ENCODE measurements around the gene KLHL35. TPM values are rescaled to one million over a fixed set of nuclear protein-coding genes. Genes with fewer than 3 reads are reported as not detected.
"Not testable (repeated sequence)": the region's sequence is repeated elsewhere in the genome, so short reads cannot be mapped to it uniquely, and the experiment has no call there.

The KLHL35 gene
- total and polyA plus RNA-seq, 4 donors: 0.62 to 2.4 (median 1.7) TPM

DNA sequence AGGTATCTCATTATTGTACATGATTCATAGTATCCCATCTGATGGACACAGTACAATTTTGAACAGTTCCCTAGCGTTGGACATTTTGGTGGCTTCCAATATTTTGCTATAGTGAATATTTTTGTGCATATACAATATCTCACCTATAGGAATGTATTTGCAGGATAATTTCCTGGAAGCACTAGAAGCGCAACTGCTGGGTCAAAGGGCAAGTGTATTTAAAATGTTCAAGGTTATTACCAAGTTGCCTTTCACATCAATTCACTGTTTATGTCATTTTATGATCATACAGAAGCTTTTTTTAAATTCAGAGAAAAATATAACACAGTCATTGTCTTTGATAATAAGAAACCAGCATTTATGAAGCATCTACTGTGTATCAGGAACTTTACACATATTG lies 52.8 kb downstream of the KLHL35 start:
- Histone ChIP-seq H3K36me3 (ENCODE audit: control insufficient read depth in 4 of 4, insufficient read depth in 4 of 4, low read length in 4 of 4) (no peaks in the 10 kb centered on the region), H3K4me3 (no peak overlapping the region), H3K27ac (ENCODE audit: low read depth in 1 of 2, low read length in 1 of 2) (no peak overlapping the region), H3K9ac (ENCODE audit: insufficient read depth in 1 of 2, low read length in 2 of 2) (no peak overlapping the region), H3K27me3 (ENCODE audit: control insufficient read depth in 3 of 3, insufficient read depth in 3 of 3, low read length in 2 of 3) (no peaks in the 10 kb centered on the region), H3K9me3 (ENCODE audit: control insufficient read depth in 4 of 4, insufficient read depth in 3 of 4, low read length in 3 of 4) (no peaks in the 10 kb centered on the region), H3K4me1 (ENCODE audit: control insufficient read depth in 5 of 5, insufficient read depth in 5 of 5, low read length in 5 of 5) (peaks cover 0 to 6% (median 0%) of the 10 kb centered on the region in 5 donors)
- ATAC-seq (ENCODE audit: insufficient read depth, low FRiP score): no peak
- DNase-seq: no peak
- WGBS, 2 donors: 92 to 97% methylated on average over 2 of the region's 2 CpGs
- TF ChIP-seq, protein P1, sequence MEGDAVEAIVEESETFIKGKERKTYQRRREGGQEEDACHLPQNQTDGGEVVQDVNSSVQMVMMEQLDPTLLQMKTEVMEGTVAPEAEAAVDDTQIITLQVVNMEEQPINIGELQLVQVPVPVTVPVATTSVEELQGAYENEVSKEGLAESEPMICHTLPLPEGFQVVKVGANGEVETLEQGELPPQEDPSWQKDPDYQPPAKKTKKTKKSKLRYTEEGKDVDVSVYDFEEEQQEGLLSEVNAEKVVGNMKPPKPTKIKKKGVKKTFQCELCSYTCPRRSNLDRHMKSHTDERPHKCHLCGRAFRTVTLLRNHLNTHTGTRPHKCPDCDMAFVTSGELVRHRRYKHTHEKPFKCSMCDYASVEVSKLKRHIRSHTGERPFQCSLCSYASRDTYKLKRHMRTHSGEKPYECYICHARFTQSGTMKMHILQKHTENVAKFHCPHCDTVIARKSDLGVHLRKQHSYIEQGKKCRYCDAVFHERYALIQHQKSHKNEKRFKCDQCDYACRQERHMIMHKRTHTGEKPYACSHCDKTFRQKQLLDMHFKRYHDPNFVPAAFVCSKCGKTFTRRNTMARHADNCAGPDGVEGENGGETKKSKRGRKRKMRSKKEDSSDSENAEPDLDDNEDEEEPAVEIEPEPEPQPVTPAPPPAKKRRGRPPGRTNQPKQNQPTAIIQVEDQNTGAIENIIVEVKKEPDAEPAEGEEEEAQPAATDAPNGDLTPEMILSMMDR (IDR thresholded peaks at IDR 0.05; ENCODE audit: control extremely low read depth, extremely low read depth): no peak

DNA sequence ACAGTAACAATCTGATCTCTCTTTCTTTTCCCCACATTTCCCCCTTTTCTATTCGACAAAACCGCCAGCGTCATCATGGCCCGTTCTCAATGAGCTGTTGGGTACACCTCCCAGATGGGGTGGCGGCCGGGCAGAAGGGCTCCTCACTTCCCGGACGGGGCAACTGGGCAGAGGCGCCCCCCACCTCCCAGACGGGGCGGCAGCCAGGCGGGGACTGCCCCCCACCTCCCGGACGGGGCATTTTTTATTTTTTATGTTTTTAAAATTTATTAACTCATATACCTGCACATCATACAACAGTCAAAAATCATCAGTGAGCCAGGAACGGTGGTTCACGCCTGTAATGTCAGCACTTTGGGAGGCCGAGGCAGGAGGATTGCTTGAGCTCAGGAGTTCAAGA lies 54.2 kb downstream of the KLHL35 start:
- not testable (repeated sequence) for ATAC-seq (ENCODE audit: insufficient read depth, low FRiP score)

DNA sequence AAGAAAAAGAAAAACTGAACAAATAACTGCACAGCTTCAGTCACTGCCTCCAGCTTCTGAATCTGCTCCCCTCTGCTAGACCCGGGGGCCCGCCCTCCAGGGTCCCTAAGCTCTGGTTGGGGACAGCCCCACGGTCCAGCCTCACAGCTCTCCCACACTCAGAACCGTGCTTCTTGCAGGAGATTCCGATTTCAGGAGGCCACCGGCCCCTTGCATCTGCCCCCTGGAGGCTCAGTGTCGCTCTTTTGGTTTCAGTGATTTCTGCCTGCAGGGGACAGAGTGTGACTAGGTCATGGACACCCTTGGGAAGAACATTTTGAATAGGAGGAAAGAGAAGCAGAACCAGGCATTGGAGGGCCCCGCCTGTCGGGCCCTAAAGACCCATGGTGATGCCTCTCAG lies 56.8 kb downstream of the KLHL35 start:
- H3K36me3 ChIP-seq (ENCODE audit: control insufficient read depth in 4 of 4, insufficient read depth in 4 of 4, low read length in 4 of 4): no peaks in the 10 kb centered on the region
- no peaks in the 10 kb centered on the region for H3K27me3 ChIP-seq (ENCODE audit: control insufficient read depth in 3 of 3, insufficient read depth in 3 of 3, low read length in 2 of 3)
- 79 to 87% methylated on average over 9 of the region's 9 CpGs for WGBS, 2 donors
- H3K4me3 ChIP-seq: no peak overlapping the region
- H3K4me1 ChIP-seq (ENCODE audit: control insufficient read depth in 5 of 5, insufficient read depth in 5 of 5, low read length in 5 of 5): peaks cover 0 to 10% (median 5%) of the 10 kb centered on the region in 5 donors
- ATAC-seq (ENCODE audit: insufficient read depth, low FRiP score) (no peak), DNase-seq (no peak)
- no peak overlapping the region for H3K27ac ChIP-seq (ENCODE audit: low read depth in 1 of 2, low read length in 1 of 2)
- TF ChIP-seq, protein P1 (IDR thresholded peaks at IDR 0.05; ENCODE audit: control extremely low read depth, extremely low read depth): no peak
- H3K9me3 ChIP-seq (ENCODE audit: control insufficient read depth in 4 of 4, insufficient read depth in 3 of 4, low read length in 3 of 4): peaks cover 0 to 2% (median 0%) of the 10 kb centered on the region in 4 donors
- no peak overlapping the region for H3K9ac ChIP-seq (ENCODE audit: insufficient read depth in 1 of 2, low read length in 2 of 2)

More for the DNA sequence above, 54.2 kb downstream of the KLHL35 start:
- DNase-seq; H3K36me3 ChIP-seq (ENCODE audit: control insufficient read depth in 4 of 4, insufficient read depth in 4 of 4, low read length in 4 of 4); H3K27me3 ChIP-seq (ENCODE audit: control insufficient read depth in 3 of 3, insufficient read depth in 3 of 3, low read length in 2 of 3); H3K4me1 ChIP-seq (ENCODE audit: control insufficient read depth in 5 of 5, insufficient read depth in 5 of 5, low read length in 5 of 5); H3K4me3 ChIP-seq; H3K27ac ChIP-seq (ENCODE audit: low read depth in 1 of 2, low read length in 1 of 2); H3K9me3 ChIP-seq (ENCODE audit: control insufficient read depth in 4 of 4, insufficient read depth in 3 of 4, low read length in 3 of 4); H3K9ac ChIP-seq (ENCODE audit: insufficient read depth in 1 of 2, low read length in 2 of 2): not testable (repeated sequence)
- WGBS, 2 donors: 83 to 93% methylated on average over 17 of the region's 17 CpGs

DNA sequence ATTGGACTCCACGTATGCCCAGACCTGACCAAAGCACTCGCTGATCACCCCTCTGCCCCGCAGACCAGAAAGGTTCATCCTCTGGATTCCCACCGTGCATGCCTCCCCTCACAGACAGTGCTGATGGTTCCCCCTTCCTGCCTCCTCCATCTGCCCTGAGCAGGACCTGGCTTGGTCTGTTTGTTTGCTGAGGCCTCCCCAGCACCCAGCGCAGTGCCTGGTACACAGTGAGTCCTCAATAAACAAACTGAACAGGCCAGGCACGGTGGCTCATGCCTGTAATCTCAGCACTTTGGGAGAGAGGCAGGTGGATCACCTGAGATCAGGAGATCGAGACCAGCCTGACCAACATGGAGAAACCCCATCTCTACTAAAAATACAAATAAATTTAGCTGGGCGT lies 57.4 kb downstream of the KLHL35 start:
- TF ChIP-seq, protein P1 (IDR thresholded peaks at IDR 0.05; ENCODE audit: control extremely low read depth, extremely low read depth): no peak
- Histone ChIP-seq H3K9me3 (ENCODE audit: control insufficient read depth in 4 of 4, insufficient read depth in 3 of 4, low read length in 3 of 4) (peaks cover 0 to 2% (median 0%) of the 10 kb centered on the region in 4 donors), H3K4me3 (no peak overlapping the region), H3K9ac (ENCODE audit: insufficient read depth in 1 of 2, low read length in 2 of 2) (no peak overlapping the region), H3K27ac (ENCODE audit: low read depth in 1 of 2, low read length in 1 of 2) (no peak overlapping the region), H3K27me3 (ENCODE audit: control insufficient read depth in 3 of 3, insufficient read depth in 3 of 3, low read length in 2 of 3) (no peaks in the 10 kb centered on the region), H3K36me3 (ENCODE audit: control insufficient read depth in 4 of 4, insufficient read depth in 4 of 4, low read length in 4 of 4) (no peaks in the 10 kb centered on the region), H3K4me1 (ENCODE audit: control insufficient read depth in 5 of 5, insufficient read depth in 5 of 5, low read length in 5 of 5) (peaks cover 0 to 7% (median under 1%) of the 10 kb centered on the region in 5 donors)
- WGBS, 2 donors: 78 to 93% methylated on average over 8 of the region's 8 CpGs
- ATAC-seq (ENCODE audit: insufficient read depth, low FRiP score) (no peak), DNase-seq (no peak)
